Measurements from ENCODE around the gene SLC17A8. TPM values are rescaled to one million over a fixed set of nuclear protein-coding genes. Genes with fewer than 3 reads are reported as not detected.
"Not testable (repeated sequence)": the region's sequence is repeated elsewhere in the genome, so short reads cannot be mapped to it uniquely, and the experiment has no call there.

The SLC17A8 gene
- total RNA-seq, 1 donor from 2014 or later = 2.6 TPM

GRCh38 chr12:100427078-100427477 lies 70.2 kb downstream of the SLC17A8 start:
- no peak overlapping the region for H3K27ac Mint-ChIP-seq
- no peaks in the 10 kb centered on the region for H3K27me3 Mint-ChIP-seq
- TF ChIP-seq, protein P1, sequence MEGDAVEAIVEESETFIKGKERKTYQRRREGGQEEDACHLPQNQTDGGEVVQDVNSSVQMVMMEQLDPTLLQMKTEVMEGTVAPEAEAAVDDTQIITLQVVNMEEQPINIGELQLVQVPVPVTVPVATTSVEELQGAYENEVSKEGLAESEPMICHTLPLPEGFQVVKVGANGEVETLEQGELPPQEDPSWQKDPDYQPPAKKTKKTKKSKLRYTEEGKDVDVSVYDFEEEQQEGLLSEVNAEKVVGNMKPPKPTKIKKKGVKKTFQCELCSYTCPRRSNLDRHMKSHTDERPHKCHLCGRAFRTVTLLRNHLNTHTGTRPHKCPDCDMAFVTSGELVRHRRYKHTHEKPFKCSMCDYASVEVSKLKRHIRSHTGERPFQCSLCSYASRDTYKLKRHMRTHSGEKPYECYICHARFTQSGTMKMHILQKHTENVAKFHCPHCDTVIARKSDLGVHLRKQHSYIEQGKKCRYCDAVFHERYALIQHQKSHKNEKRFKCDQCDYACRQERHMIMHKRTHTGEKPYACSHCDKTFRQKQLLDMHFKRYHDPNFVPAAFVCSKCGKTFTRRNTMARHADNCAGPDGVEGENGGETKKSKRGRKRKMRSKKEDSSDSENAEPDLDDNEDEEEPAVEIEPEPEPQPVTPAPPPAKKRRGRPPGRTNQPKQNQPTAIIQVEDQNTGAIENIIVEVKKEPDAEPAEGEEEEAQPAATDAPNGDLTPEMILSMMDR (conservative IDR thresholded peaks at IDR 0.05) = no peak

GRCh38 chr12:100430251-100430650 lies 73.4 kb downstream of the SLC17A8 start:
- H3K36me3 Mint-ChIP-seq; H3K4me1 Mint-ChIP-seq (ENCODE audit: unreplicated experiment); DNase-seq (ENCODE audit: extremely low spot score, unreplicated experiment); H3K27me3 Mint-ChIP-seq; H3K27ac Mint-ChIP-seq; H3K9me3 Mint-ChIP-seq; H3K4me3 Mint-ChIP-seq: not testable (repeated sequence)

More at GRCh38 chr12:100427078-100427477, 70.2 kb downstream of the SLC17A8 start:
- H3K4me3 Mint-ChIP-seq = no peak overlapping the region
- no peak for DNase-seq (ENCODE audit: extremely low spot score, unreplicated experiment)
- H3K4me1 Mint-ChIP-seq (ENCODE audit: unreplicated experiment) = no peaks in the 10 kb centered on the region
- H3K36me3 Mint-ChIP-seq = no peaks in the 10 kb centered on the region
- H3K9me3 Mint-ChIP-seq = peaks cover 5% of the 10 kb centered on the region

GRCh38 chr12:100433701-100434100 lies 76.8 kb downstream of the SLC17A8 start:
- H3K4me1 Mint-ChIP-seq (ENCODE audit: unreplicated experiment) = no peaks in the 10 kb centered on the region
- no peak overlapping the region for H3K4me3 Mint-ChIP-seq
- TF ChIP-seq, protein P1 (conservative IDR thresholded peaks at IDR 0.05) = no peak
- no peaks in the 10 kb centered on the region for H3K36me3 Mint-ChIP-seq
- H3K9me3 Mint-ChIP-seq = no peaks in the 10 kb centered on the region
- no peaks in the 10 kb centered on the region for H3K27me3 Mint-ChIP-seq
- DNase-seq (ENCODE audit: extremely low spot score, unreplicated experiment) = no peak
- no peak overlapping the region for H3K27ac Mint-ChIP-seq

DNA sequence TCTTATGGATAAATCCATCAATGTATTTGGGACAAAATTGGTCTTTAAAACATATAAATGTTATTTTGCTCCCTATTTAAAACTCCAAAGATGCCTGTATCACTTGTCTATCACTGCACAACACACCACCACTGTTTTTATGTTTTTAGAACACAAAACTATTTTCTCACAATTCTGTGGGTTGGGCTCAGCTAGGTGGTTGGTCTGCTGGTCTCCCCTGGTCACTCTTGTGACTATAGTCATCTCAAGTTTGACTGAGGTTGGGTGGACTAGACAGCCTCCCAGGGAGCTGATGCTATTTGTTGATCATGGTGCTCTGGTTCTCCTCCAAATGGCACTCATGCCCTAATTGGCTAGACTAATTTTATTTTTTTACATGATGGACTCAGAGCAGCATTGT lies 77.3 kb downstream of the SLC17A8 start:
- Mint-ChIP-seq H3K27ac (no peak overlapping the region), H3K9me3 (no peaks in the 10 kb centered on the region), H3K4me3 (no peak overlapping the region), H3K4me1 (ENCODE audit: unreplicated experiment) (no peaks in the 10 kb centered on the region), H3K36me3 (no peaks in the 10 kb centered on the region), H3K27me3 (no peaks in the 10 kb centered on the region)
- DNase-seq (ENCODE audit: extremely low spot score, unreplicated experiment) = no peak
- TF ChIP-seq, protein P1 (conservative IDR thresholded peaks at IDR 0.05) = no peak

GRCh38 chr12:100435957-100436356 lies 79.1 kb downstream of the SLC17A8 start:
- H3K36me3 Mint-ChIP-seq = no peaks in the 10 kb centered on the region
- H3K4me1 Mint-ChIP-seq (ENCODE audit: unreplicated experiment) = no peaks in the 10 kb centered on the region
- no peak for DNase-seq (ENCODE audit: extremely low spot score, unreplicated experiment)
- no peak overlapping the region for H3K27ac Mint-ChIP-seq
- no peak overlapping the region for H3K4me3 Mint-ChIP-seq
- TF ChIP-seq, protein P1 (conservative IDR thresholded peaks at IDR 0.05) = no peak
- peaks cover 2% of the 10 kb centered on the region for H3K27me3 Mint-ChIP-seq
- no peaks in the 10 kb centered on the region for H3K9me3 Mint-ChIP-seq

DNA sequence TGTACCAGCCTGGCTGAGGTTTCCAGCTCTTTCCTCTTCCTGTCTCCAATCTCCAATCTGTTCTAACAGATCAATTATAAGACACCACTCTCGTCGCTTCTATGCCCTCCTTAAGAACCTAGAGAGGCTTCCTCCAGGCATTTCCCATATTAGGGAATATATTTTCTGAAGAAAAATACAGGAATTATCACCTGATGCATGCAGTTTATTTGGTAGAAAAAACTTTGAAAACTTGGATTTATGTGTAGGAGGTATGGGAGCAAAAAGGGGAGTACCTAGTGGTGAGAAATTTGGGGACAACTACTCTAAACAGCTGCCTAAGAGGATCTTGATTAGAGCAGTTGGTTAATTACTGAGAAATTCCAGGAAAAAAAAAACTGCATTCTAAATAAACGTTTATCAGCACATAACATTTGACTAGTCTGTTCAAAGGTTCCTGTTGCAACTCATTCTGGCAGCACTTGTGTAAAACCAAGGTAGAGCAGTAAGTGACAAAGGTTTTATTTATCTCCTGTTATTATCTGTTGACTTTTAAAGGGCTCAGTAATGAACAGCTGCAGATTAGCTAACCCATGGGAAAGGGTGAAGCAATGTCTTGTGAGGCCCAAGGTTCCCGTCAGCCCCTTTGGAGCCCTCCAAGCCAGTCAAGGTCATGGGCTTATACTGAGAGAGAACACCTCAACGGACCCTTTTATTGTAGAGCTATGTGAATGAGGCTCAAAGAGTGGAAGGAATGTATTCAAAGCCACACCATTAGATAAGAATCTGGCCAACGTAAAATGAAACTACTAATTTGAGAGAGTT lies 80.4 kb downstream of the SLC17A8 start:
- Mint-ChIP-seq H3K4me1 (ENCODE audit: unreplicated experiment) (no peaks in the 10 kb centered on the region), H3K9me3 (no peaks in the 10 kb centered on the region), H3K27me3 (peaks cover 7% of the 10 kb centered on the region), H3K27ac (no peak overlapping the region), H3K4me3 (no peak overlapping the region), H3K36me3 (no peaks in the 10 kb centered on the region)
- TF ChIP-seq, protein P1 (conservative IDR thresholded peaks at IDR 0.05) = no peak
- DNase-seq (ENCODE audit: extremely low spot score, unreplicated experiment) = no peak
